Activated CD4-positive, alpha-beta memory T cell treated with anti-CD3 and anti-CD28 coated beads for 36 hours (primary cell): ENCODE results near the gene ATXN7L2. TPM values are rescaled to one million over a fixed set of nuclear protein-coding genes. Genes with fewer than 3 reads are reported as not detected.
A peak's percentile ranks its signal among the peaks of the same experiment; 100 is the strongest.

Experiments used
- CTCF ChIA-PET: fragments of 350-600 bp; sonication (Branson Sonifier 250); formaldehyde crosslinking; loops from one replicate; lab custom pipeline; 2021; ENCODE audit warnings: antibody characterized with exemption, inconsistent platforms; lab: Charles Lee
- POLR2A ChIA-PET: fragments of 350-600 bp; sonication (Branson Sonifier 250); formaldehyde crosslinking; loops from one replicate; lab custom pipeline; 2021; ENCODE audit warnings: antibody characterized with exemption; lab: Charles Lee
- DNase-seq: peaks from one replicate; pipeline ENCODE4 v3.0.0-alpha.2; 2020
- H3K27ac Mint-ChIP-seq: one replicate; pipeline ENCODE4 v1.8.0; 2021; ENCODE audit warnings: mixed read lengths
- H3K27me3 Mint-ChIP-seq: one replicate; pipeline ENCODE4 v1.8.0; 2021; ENCODE audit warnings: mixed read lengths
- H3K36me3 Mint-ChIP-seq: one replicate; pipeline ENCODE4 v1.8.0; 2021; ENCODE audit warnings: mixed read lengths
- H3K4me1 Mint-ChIP-seq: one replicate; pipeline ENCODE4 v1.8.0; 2021; ENCODE audit warnings: low read depth, mixed read lengths
- H3K4me3 Mint-ChIP-seq: one replicate; pipeline ENCODE4 v1.8.0; 2021; ENCODE audit warnings: mild to moderate bottlenecking, mixed read lengths
- H3K9me3 Mint-ChIP-seq: one replicate; pipeline ENCODE4 v1.8.0; 2021; ENCODE audit warnings: mixed read lengths
- intact Hi-C: fragments of 100-400 bp; cut with micrococcal nuclease; formaldehyde crosslinking; loops from one replicate; pipeline ENCODE4 v1.15.1; 2023
- total RNA-seq, 2 experiments: library from RNA; stranded (reverse); gene quantifications; one replicate each; pipeline ENCODE4 v1.2.3, GENCODE V29; 2021

Gene ATXN7L2
- total RNA-seq, 2 experiments from 2014 or later = 10.7 to 11.1 TPM

GRCh38 chr1:109508873-109509175, 25.1 kb downstream of the ATXN7L2 start:
- H3K27ac Mint-ChIP-seq = peak overlapping the region; percentile 36
- no peak for DNase-seq

DNA sequence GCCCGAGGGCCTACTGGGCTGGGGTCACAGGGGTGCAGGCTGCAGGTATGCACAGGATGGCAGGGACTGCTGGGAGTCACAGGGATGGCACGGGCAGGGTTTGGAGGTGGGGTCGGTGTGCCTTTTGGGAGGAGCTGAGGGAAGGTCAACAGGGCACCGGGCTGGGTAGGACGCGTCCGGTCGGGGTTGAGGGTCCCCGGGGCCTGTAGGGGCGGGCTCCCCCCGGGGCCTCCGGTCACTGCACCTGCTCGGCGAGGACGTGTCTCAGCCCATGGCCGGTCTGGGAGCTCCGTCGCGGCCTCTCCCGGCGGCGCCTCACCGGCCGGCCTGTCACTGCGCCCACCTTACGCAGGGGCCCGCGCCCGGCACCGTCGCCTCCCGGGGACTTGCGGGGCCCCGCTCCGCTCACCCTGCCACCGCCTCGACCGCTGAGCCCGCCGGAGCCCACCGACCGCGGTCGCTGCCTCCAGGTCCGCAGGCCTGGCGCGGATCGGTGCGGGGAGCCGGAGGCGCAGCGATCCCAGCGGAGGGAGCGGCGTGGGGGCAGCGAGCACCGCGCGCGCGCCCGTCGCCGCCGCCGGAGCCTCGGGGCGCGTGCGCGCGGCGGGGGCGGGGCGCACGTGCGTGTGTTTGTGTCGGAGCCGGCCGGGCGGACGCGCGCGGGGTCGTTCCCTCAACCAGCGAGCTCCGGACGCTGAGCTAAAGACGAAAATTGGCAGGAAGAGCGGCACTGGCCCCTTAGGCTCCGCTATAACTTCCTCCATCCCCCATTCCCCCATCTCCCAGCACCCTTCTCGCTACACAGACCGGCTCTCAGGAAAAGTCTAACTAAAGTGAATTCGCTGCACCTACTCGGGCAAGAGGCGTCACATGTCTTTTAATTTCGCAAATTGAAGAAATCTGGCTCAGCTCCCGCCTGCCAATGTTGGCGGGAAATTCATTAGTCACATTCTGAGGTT, 25.8 kb downstream of the ATXN7L2 start, which contains the start of gene AMIGO1:
AMIGO1 (minus strand) TSS at position 552 of the 959 bp plus-strand sequence. CDS start 815 bp downstream, outside the sequence.
- intact Hi-C loops = loop anchor here (2.0 kb wide), 1 partner anchor 25 kb away; no protein-coding TSS in a partner anchor
- DNase-seq = peak; percentile 67
- Mint-ChIP-seq H3K9me3 (no peaks in the 10 kb centered on the region), H3K27me3 (no peaks in the 10 kb centered on the region), H3K27ac (peak within 1 kb of the TSS; percentile 67), H3K4me3 (peak within 1 kb of the TSS; percentile 82), H3K4me1 (peaks cover 55% of the 10 kb centered on the region), H3K36me3 (no peaks in the 10 kb centered on the region)
- POLR2A ChIA-PET = interaction anchor here (0.9 to 3.6 kb wide), 3 partner anchors 12 to 39 kb away, joined by 3 to 15 read pairs (median 11); partner anchors contain the start of genes CYB561D1 and GNAI3
- CTCF ChIA-PET = interaction anchor here (1.0 to 31.5 kb wide), 9 partner anchors 11 to 226 kb away, joined by 3 to 1096 read pairs (median 5); partner anchors contain the start of genes ATXN7L2, CYB561D1, GNAI3 and GPR61

More at GRCh38 chr1:109508873-109509175, 25.1 kb downstream of the ATXN7L2 start:
- no peaks in the 10 kb centered on the region for H3K36me3 Mint-ChIP-seq
- H3K4me1 Mint-ChIP-seq = peaks cover 60% of the 10 kb centered on the region
- intact Hi-C loops = loop anchor here (2.0 kb wide), 1 partner anchor 24 kb away; no protein-coding TSS in a partner anchor
- CTCF ChIA-PET = interaction anchor here (1.4 to 31.5 kb wide), 4 partner anchors 18 to 41 kb away, joined by 3 to 1096 read pairs (median 221); partner anchors contain the start of genes ATXN7L2, CYB561D1, GNAI3 and GPR61
- POLR2A ChIA-PET = interaction anchor here (0.6 to 3.6 kb wide), 3 partner anchors 11 to 39 kb away, joined by 3 to 15 read pairs (median 11); partner anchors contain the start of gene CYB561D1
- no peaks in the 10 kb centered on the region for H3K9me3 Mint-ChIP-seq
- H3K27me3 Mint-ChIP-seq = no peaks in the 10 kb centered on the region
- peak overlapping the region; percentile 82 for H3K4me3 Mint-ChIP-seq

GRCh38 chr1:109513110-109513710, 29.5 kb downstream of the ATXN7L2 start:
- ChIA-PET CTCF (interaction anchor here (1.2 to 24.2 kb wide), 3 partner anchors 10 to 22 kb away, joined by 6 to 437 read pairs (median 13); partner anchors contain the start of genes ATXN7L2 and CYB561D1), POLR2A (interaction anchor here (0.7 kb wide), 1 partner anchor 156 kb away, joined by 3 read pairs; no protein-coding TSS in a partner anchor)
- no peaks in the 10 kb centered on the region for H3K36me3 Mint-ChIP-seq
- no peak overlapping the region for H3K4me3 Mint-ChIP-seq
- no peak overlapping the region for H3K27ac Mint-ChIP-seq
- no peak for DNase-seq
- H3K9me3 Mint-ChIP-seq = no peaks in the 10 kb centered on the region
- intact Hi-C loops = no loop called here
- H3K4me1 Mint-ChIP-seq = peaks cover 22% of the 10 kb centered on the region
- H3K27me3 Mint-ChIP-seq = no peaks in the 10 kb centered on the region

GRCh38 chr1:109514846-109515245, 31.1 kb downstream of the ATXN7L2 start:
- H3K27me3 Mint-ChIP-seq = no peaks in the 10 kb centered on the region
- POLR2A ChIA-PET = no interaction called here
- H3K36me3 Mint-ChIP-seq = no peaks in the 10 kb centered on the region
- no peaks in the 10 kb centered on the region for H3K9me3 Mint-ChIP-seq
- H3K4me1 Mint-ChIP-seq = peaks cover 11% of the 10 kb centered on the region
- CTCF ChIA-PET = interaction anchor here (0.6 to 4.1 kb wide), 7 partner anchors 12 to 308 kb away, joined by 3 to 26 read pairs (median 5); partner anchors contain the start of gene CYB561D1
- H3K4me3 Mint-ChIP-seq = no peak overlapping the region
- no peak overlapping the region for H3K27ac Mint-ChIP-seq
- no peak for DNase-seq
- intact Hi-C loops = no loop called here

DNA sequence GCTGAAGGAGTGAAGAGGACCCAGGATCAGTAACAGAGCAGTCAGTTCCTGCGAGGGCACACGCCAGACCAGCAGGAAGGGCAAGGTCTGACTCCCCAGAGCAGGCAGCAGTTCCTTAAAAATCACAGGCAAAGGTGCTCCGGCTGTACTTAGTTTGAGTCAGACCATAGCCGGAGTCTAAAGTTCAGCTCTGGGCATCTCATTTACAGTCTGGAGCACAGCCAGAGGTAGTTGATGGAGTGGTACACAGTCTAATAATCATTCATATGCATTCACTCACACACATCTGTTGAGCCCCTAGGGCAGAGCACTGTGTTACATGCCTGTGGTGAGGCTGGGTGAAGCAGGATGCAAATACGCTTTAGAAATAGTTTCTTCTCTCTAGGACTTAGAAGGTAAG, 33.2 kb downstream of the ATXN7L2 start:
- no peak overlapping the region for H3K27ac Mint-ChIP-seq

GRCh38 chr1:109517337-109517736, 33.6 kb downstream of the ATXN7L2 start:
- intact Hi-C loops = no loop called here
- ChIA-PET POLR2A (no interaction called here), CTCF (interaction anchor here (4.1 kb wide), 1 partner anchor 18 kb away, joined by 26 read pairs; no protein-coding TSS in a partner anchor)
- H3K27me3 Mint-ChIP-seq = no peaks in the 10 kb centered on the region
- no peak overlapping the region for H3K4me3 Mint-ChIP-seq
- no peaks in the 10 kb centered on the region for H3K36me3 Mint-ChIP-seq
- DNase-seq = no peak
- no peak overlapping the region for H3K27ac Mint-ChIP-seq
- H3K4me1 Mint-ChIP-seq = no peaks in the 10 kb centered on the region
- H3K9me3 Mint-ChIP-seq = no peaks in the 10 kb centered on the region

More for the DNA sequence above, 33.2 kb downstream of the ATXN7L2 start:
- no peaks in the 10 kb centered on the region for H3K4me1 Mint-ChIP-seq
- intact Hi-C loops = no loop called here
- H3K27me3 Mint-ChIP-seq = no peaks in the 10 kb centered on the region
- H3K4me3 Mint-ChIP-seq = no peak overlapping the region
- ChIA-PET CTCF (interaction anchor here (2.0 to 4.1 kb wide), 3 partner anchors 15 to 23 kb away, joined by 10 to 26 read pairs (median 24); partner anchors contain the start of gene CYB561D1), POLR2A (no interaction called here)
- no peaks in the 10 kb centered on the region for H3K36me3 Mint-ChIP-seq
- H3K9me3 Mint-ChIP-seq = no peaks in the 10 kb centered on the region
- DNase-seq = no peak

- Mint-ChIP-seq H3K4me1 (no peaks in the 10 kb centered on the region), H3K4me3 (no peak overlapping the region), H3K9me3 (no peaks in the 10 kb centered on the region), H3K36me3 (no peaks in the 10 kb centered on the region), H3K27ac (no peak overlapping the region), H3K27me3 (no peaks in the 10 kb centered on the region)
- no peak for DNase-seq
- CTCF ChIA-PET = interaction anchor here (0.8 to 21.1 kb wide), 5 partner anchors 11 to 119 kb away, joined by 3 to 1096 read pairs (median 5); partner anchors contain the start of genes AMIGO1, ATXN7L2 and CYB561D1
- intact Hi-C loops = no loop called here
- POLR2A ChIA-PET = no interaction called here
These were observed 37.6 kb downstream of the ATXN7L2 start for GRCh38 chr1:109521002-109521951.

GRCh38 chr1:109522026-109522425, 38.3 kb downstream of the ATXN7L2 start:
- intact Hi-C loops = no loop called here
- Mint-ChIP-seq H3K27me3 (no peaks in the 10 kb centered on the region), H3K9me3 (no peaks in the 10 kb centered on the region), H3K27ac (no peak overlapping the region), H3K4me1 (no peaks in the 10 kb centered on the region), H3K36me3 (no peaks in the 10 kb centered on the region), H3K4me3 (no peak overlapping the region)
- POLR2A ChIA-PET = no interaction called here
- CTCF ChIA-PET = interaction anchor here (1.0 to 21.1 kb wide), 2 partner anchors 10 to 26 kb away, joined by 3 to 1096 read pairs; partner anchors contain the start of genes AMIGO1, ATXN7L2 and CYB561D1
- DNase-seq = no peak

- Mint-ChIP-seq H3K9me3 (no peaks in the 10 kb centered on the region), H3K4me3 (no peak overlapping the region), H3K27ac (no peak overlapping the region), H3K27me3 (no peaks in the 10 kb centered on the region), H3K36me3 (no peaks in the 10 kb centered on the region), H3K4me1 (no peaks in the 10 kb centered on the region)
- DNase-seq = no peak
- intact Hi-C loops = no loop called here
- ChIA-PET CTCF (interaction anchor here (2.0 to 21.1 kb wide), 2 partner anchors 8 to 27 kb away, joined by 11 to 1096 read pairs; partner anchors contain the start of genes AMIGO1, ATXN7L2 and CYB561D1), POLR2A (no interaction called here)
These were observed 40.0 kb downstream of the ATXN7L2 start for GRCh38 chr1:109523706-109524105.

GRCh38 chr1:109527098-109527811, 43.5 kb downstream of the ATXN7L2 start:
- no peaks in the 10 kb centered on the region for H3K27me3 Mint-ChIP-seq
- no peaks in the 10 kb centered on the region for H3K9me3 Mint-ChIP-seq
- no peaks in the 10 kb centered on the region for H3K36me3 Mint-ChIP-seq
- intact Hi-C loops = no loop called here
- CTCF ChIA-PET = interaction anchor here (1.3 to 21.1 kb wide), 4 partner anchors 12 to 326 kb away, joined by 3 to 1096 read pairs (median 6); partner anchors contain the start of genes AMIGO1, ATXN7L2 and CYB561D1
- H3K4me3 Mint-ChIP-seq = no peak overlapping the region
- H3K4me1 Mint-ChIP-seq = peaks cover 14% of the 10 kb centered on the region
- POLR2A ChIA-PET = no interaction called here
- no peak for DNase-seq
- H3K27ac Mint-ChIP-seq = no peak overlapping the region
